Renal cortex interstitium (tissue), 11 donors: ENCODE results near the gene ZNF688. TPM values are rescaled to one million over a fixed set of nuclear protein-coding genes. Genes with fewer than 3 reads are reported as not detected.
"Not testable (repeated sequence)": the region's sequence is repeated elsewhere in the genome, so short reads cannot be mapped to it uniquely, and the experiment has no call there.

Experiments used
- DNase-seq, 11 donors: peaks; one replicate each; pipeline ENCODE4 v3.0.0-alpha.2; 2013; ENCODE audit warnings: low read depth in 9 of 11, low spot score in 4 of 11; ENCODE audit errors: extremely low read depth in 1 of 11
- polyA plus RNA-seq, 3 donors: library from polyadenylated mRNA; unstranded; fragments of 120-200 nt; gene quantifications; one replicate each; pipeline ENCODE4 v1.2.1, GENCODE V29; 2013; ENCODE audit not compliant: insufficient read length in 3 of 3

ZNF688 gene
- polyA plus RNA-seq, 3 donors: 10.1 to 16.7 (median 14.7) TPM

DNA sequence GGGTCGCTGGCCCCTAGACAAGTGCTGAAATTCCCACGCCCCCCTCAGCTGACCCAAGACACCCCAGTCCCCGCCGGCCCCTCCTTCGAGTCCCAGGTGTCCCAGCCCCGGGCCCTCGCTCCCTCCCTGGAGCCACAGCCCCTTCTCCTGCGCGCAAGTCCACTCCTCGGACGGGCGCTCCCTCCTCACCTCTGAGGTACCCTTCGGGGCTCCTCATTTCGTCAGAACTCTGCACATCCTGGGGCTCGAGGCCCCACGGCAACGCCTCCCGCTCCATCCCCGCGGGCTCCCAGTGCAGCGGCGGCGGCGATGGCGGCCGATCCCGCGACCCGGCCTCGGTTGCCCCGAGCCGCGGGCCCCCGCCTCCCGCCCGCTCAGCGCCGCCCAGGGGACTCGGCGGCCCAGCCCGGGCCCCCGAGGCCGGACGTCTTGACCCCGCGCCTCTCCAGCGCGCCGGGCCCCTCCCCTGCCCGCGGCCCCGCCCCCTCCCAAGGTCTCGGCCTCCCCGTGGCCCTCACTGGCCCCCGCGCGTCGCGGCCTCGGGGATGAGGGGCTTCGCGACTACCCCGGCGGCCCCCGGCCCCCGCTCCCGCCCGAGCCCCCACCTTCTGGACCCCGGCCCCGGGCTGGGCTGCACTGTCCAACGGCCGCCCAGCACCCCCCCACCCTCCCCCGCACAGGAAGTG is 45.2 kb downstream of the ZNF688 start, which contains the start of gene ZNF768:
ZNF768 (minus strand) TSS at position 430 of the 686 bp plus-strand sequence; CDS start at position 277, 153 bp downstream.
- DNase-seq: peak in 1 of 11 donors; percentile 19

GRCh38 chr16:30525844-30526136 is 45.7 kb downstream of the ZNF688 start:
- DNase-seq: no peak

GRCh38 chr16:30524575-30525568 is 46.6 kb downstream of the ZNF688 start:
- DNase-seq: no peak

- DNase-seq: no peak
Observed at GRCh38 chr16:30523768-30524574, 47.5 kb downstream of the ZNF688 start.

DNA sequence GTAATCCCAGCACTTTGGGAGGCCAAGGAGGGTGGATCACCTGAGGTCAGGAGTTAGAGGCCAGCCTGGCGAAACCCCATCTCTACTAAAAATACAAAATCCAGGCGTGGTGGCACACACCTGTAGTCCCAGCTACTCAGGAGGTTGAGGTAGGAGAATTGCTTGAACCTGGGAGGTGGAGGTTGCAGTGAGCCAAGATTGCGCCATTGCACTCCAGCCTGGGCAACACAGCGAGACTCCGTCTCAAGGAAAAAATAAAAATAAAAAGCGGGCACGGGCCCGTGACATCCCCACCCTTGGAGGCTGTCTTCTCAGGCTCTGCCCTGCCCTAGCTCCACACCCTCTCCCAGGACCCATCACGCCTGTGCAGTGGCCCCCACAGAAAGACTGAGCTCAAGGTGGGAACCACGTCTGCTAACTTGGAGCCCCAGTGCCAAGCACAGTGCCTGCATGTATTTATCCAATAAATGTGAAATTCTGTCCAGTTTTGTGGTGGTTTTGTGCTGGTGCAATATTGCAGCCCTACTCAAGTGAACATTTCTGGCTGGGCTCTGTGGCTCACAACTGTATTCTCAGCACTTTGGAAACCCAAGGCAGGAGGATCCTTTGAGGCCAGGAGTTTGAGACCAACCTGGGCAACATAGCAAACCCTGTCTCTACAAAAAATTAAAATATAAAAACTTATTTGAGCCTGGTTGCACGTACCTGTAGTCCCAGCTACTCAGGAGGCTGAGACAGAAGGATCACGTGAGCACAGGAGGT is 48.6 kb downstream of the ZNF688 start:
- not testable (repeated sequence) for DNase-seq

GRCh38 chr16:30521873-30522641 is 49.5 kb downstream of the ZNF688 start:
- peak in 4 of 11 donors; percentile 22 to 63 (median 54) for DNase-seq

- no peak for DNase-seq
Observed at GRCh38 chr16:30521476-30521872, 50.0 kb downstream of the ZNF688 start.

Other genes with a start within 250 kb of the ZNF688 start
- gene CD2BP2, start 216.4 kb downstream of the ZNF688 start, polyA plus RNA-seq: 10 to 100 TPM; 53.8 to 60.5 (median 56.7) TPM
- 10 to 100 TPM; 31.1 to 38.7 (median 38.2) TPM for gene TBC1D10B, start 201.2 kb downstream of the ZNF688 start, polyA plus RNA-seq
- gene MYL11, start 196.9 kb downstream of the ZNF688 start, polyA plus RNA-seq: 1 to 10 TPM in 2 of 3 donors, under 1 TPM in 1; 0.56 to 4.5 (median 1.2) TPM
- gene SEPTIN1, start 189.2 kb downstream of the ZNF688 start, polyA plus RNA-seq: 1 to 10 TPM; 1.7 to 3.1 (median 3.1) TPM
- gene ZNF48, start 176.3 kb downstream of the ZNF688 start, polyA plus RNA-seq: 10 to 100 TPM; 13.1 to 16.5 (median 13.4) TPM
- gene ZNF771, start 164.1 kb downstream of the ZNF688 start, polyA plus RNA-seq: 1 to 10 TPM; 4.7 to 9.2 (median 7.2) TPM
- 10 to 100 TPM; 45.0 to 56.9 (median 48.6) TPM for gene DCTPP1, start 141.7 kb downstream of the ZNF688 start, polyA plus RNA-seq
- 10 to 100 TPM; 91.7 to 98.4 (median 94.5) TPM for gene SEPHS2, start 125.8 kb downstream of the ZNF688 start, polyA plus RNA-seq
- gene ITGAL, start 99.0 kb downstream of the ZNF688 start, polyA plus RNA-seq: 1 to 10 TPM; 1.9 to 2.9 (median 2.6) TPM
- gene ZNF768, start 45.1 kb downstream of the ZNF688 start, polyA plus RNA-seq: 10 to 100 TPM; 48.0 to 66.6 (median 54.7) TPM
- gene ZNF747, start 36.9 kb downstream of the ZNF688 start, polyA plus RNA-seq: 10 to 100 TPM in 2 of 3 donors, 1 to 10 TPM in 1; 9.6 to 10.5 (median 10.1) TPM
- 10 to 100 TPM; 10.8 to 15.8 (median 12.5) TPM for gene ZNF764, start 13.3 kb downstream of the ZNF688 start, polyA plus RNA-seq
- gene ZNF785, start 14.0 kb upstream of the ZNF688 start, polyA plus RNA-seq: 10 to 100 TPM; 20.2 to 32.3 (median 23.7) TPM
- 10 to 100 TPM; 12.8 to 16.0 (median 14.7) TPM for gene ZNF689, start 38.7 kb upstream of the ZNF688 start, polyA plus RNA-seq
- gene PRR14, start 79.2 kb upstream of the ZNF688 start, polyA plus RNA-seq: 10 to 100 TPM; 44.8 to 54.8 (median 46.6) TPM
- 10 to 100 TPM; 48.7 to 78.6 (median 67.4) TPM for gene FBRS, start 86.7 kb upstream of the ZNF688 start, polyA plus RNA-seq
- gene SRCAP, start 127.5 kb upstream of the ZNF688 start, polyA plus RNA-seq: 10 to 100 TPM; 29.6 to 44.3 (median 39.2) TPM
- 10 to 100 TPM; 29.8 to 39.2 (median 30.1) TPM for gene PHKG2, start 176.7 kb upstream of the ZNF688 start, polyA plus RNA-seq
- gene CFAP119, start 190.3 kb upstream of the ZNF688 start, polyA plus RNA-seq: 10 to 100 TPM in 2 of 3 donors, 1 to 10 TPM in 1; 8.4 to 13.1 (median 12.8) TPM
- 100 to 1,000 TPM; 119 to 124 (median 120) TPM for gene RNF40, start 190.6 kb upstream of the ZNF688 start, polyA plus RNA-seq
- gene ZNF629, start 215.5 kb upstream of the ZNF688 start, polyA plus RNA-seq: 10 to 100 TPM; 25.6 to 31.6 (median 28.3) TPM